Neural cell (in vitro differentiated cells): Measurements from ENCODE around the gene WDR11. TPM values are rescaled to one million over a fixed set of nuclear protein-coding genes. Genes with fewer than 3 reads are reported as not detected.

Experiments
- H2AFZ ChIP-seq: fragments of 200-600, 300-800 bp; sonication (generic), shearing (Covaris generic); 2 replicates; pipeline ENCODE4 v1.6.0; 2014; ENCODE audit warnings: low read depth, mild to moderate bottlenecking, antibody characterized with exemption, low read length, moderate library complexity
- H3F3A ChIP-seq: fragments of 200-600 bp; shearing (Covaris generic); 2 replicates; pipeline ENCODE4 v1.6.1; 2016; ENCODE audit warnings: mild to moderate bottlenecking, moderate library complexity, mixed read lengths, antibody characterized with exemption, low read length; ENCODE audit not compliant: insufficient read depth, poor library complexity, severe bottlenecking
- H3K27ac ChIP-seq: fragments of 200-600, 300-800 bp; sonication (generic), shearing (Covaris generic); 2 replicates; pipeline ENCODE4 v1.5.1; 2014; ENCODE audit warnings: mild to moderate bottlenecking, low read length, moderate library complexity
- H3K27me3 ChIP-seq: fragments of 300-800, 200-600 bp; sonication (generic), shearing (Covaris generic); 2 replicates; pipeline ENCODE4 v1.6.0; 2014; ENCODE audit warnings: mild to moderate bottlenecking, low read depth, low read length, moderate library complexity; ENCODE audit not compliant: insufficient read depth
- H3K36me3 ChIP-seq: fragments of 300-800, 200-600 bp; sonication (generic), shearing (Covaris generic); 2 replicates; pipeline ENCODE4 v1.5.1; 2014; ENCODE audit warnings: mild to moderate bottlenecking, antibody characterized with exemption, low read length, moderate library complexity; ENCODE audit not compliant: insufficient read depth
- H3K4me2 ChIP-seq: fragments of 300-800, 200-600 bp; sonication (generic), shearing (Covaris generic); 2 replicates; pipeline ENCODE4 v1.6.0; 2014; ENCODE audit warnings: mild to moderate bottlenecking, low read length
- H3K4me3 ChIP-seq: fragments of 300-800, 200-600 bp; sonication (generic), shearing (Covaris generic); 2 replicates; pipeline ENCODE4 v1.5.1; 2014; ENCODE audit warnings: mild to moderate bottlenecking, low read length, moderate library complexity
- H3K79me2 ChIP-seq: fragments of 200-600 bp; shearing (Covaris generic); replicated peaks from 2 replicates; pipeline ENCODE4 v1.6.0; 2014; ENCODE audit warnings: mild to moderate bottlenecking, low read length, moderate library complexity; ENCODE audit not compliant: insufficient read depth
- H3K9ac ChIP-seq: fragments of 300-800, 200-600 bp; sonication (generic), shearing (Covaris generic); 2 replicates; pipeline ENCODE4 v1.6.1; 2016; ENCODE audit warnings: mild to moderate bottlenecking, low read length, mixed read lengths
- H3K9me2 ChIP-seq: fragments of 200-600 bp; shearing (Covaris generic); 2 replicates; pipeline ENCODE4 v1.6.1; 2016; ENCODE audit warnings: mild to moderate bottlenecking, low read length, mixed read lengths; ENCODE audit not compliant: insufficient read depth
- H3K9me3 ChIP-seq: fragments of 200-600, 300-800 bp; sonication (generic), shearing (Covaris generic); 2 replicates; pipeline ENCODE4 v1.6.1; 2016; ENCODE audit warnings: mild to moderate bottlenecking, mixed run types, low read length, moderate library complexity, mixed read lengths
- H4K20me1 ChIP-seq: fragments of 200-600 bp; shearing (Covaris generic); 2 replicates; pipeline ENCODE4 v1.6.1; 2016; ENCODE audit warnings: mild to moderate bottlenecking, mixed run types; ENCODE audit not compliant: insufficient read depth
- CTCF ChIP-seq: fragments of 450-650 bp; IDR thresholded peaks from 2 replicates; pipeline ENCODE4 v1.5.1; 2014; ENCODE audit warnings: antibody characterized with exemption, mild to moderate bottlenecking, moderate library complexity; ENCODE audit not compliant: poor library complexity, severe bottlenecking
- EP300 ChIP-seq: fragments of 450-650 bp; conservative IDR thresholded peaks from 2 replicates; pipeline ENCODE4 v1.6.1; 2014; ENCODE audit warnings: antibody characterized with exemption, mild to moderate bottlenecking, moderate library complexity; ENCODE audit not compliant: poor library complexity, severe bottlenecking
- EZH2 ChIP-seq: fragments of 200-600, 300-800 bp; shearing (Covaris generic), sonication (generic); IDR thresholded peaks from 2 replicates; pipeline ENCODE4 v1.6.1; 2014; ENCODE audit warnings: antibody characterized with exemption, low read length, borderline replicate concordance, mild to moderate bottlenecking; ENCODE audit not compliant: insufficient read depth, poor library complexity, severe bottlenecking
- MXI1 ChIP-seq: fragments of 450-650 bp; conservative IDR thresholded peaks from 2 replicates; pipeline ENCODE4 v1.6.1; 2014; ENCODE audit warnings: antibody characterized with exemption, mild to moderate bottlenecking; ENCODE audit not compliant: poor library complexity, severe bottlenecking
- POLR2AphosphoS5 ChIP-seq: IDR thresholded peaks from 2 replicates; pipeline ENCODE4 v1.6.1; 2012
- RAD21 ChIP-seq: fragments of 450-650 bp; conservative IDR thresholded peaks from 2 replicates; pipeline ENCODE4 v1.6.1; 2014; ENCODE audit warnings: antibody characterized with exemption, mild to moderate bottlenecking, moderate library complexity
- REST ChIP-seq: IDR thresholded peaks from 2 replicates; pipeline ENCODE4 v1.6.1; 2012; ENCODE audit warnings: borderline replicate concordance
- SMC3 ChIP-seq: fragments of 450-650 bp; conservative IDR thresholded peaks from 2 replicates; pipeline ENCODE4 v1.6.1; 2014; ENCODE audit warnings: antibody characterized with exemption, mild to moderate bottlenecking, moderate library complexity; ENCODE audit not compliant: poor library complexity
- TAF1 ChIP-seq: IDR thresholded peaks from 2 replicates; pipeline ENCODE4 v1.6.1; 2012; ENCODE audit warnings: low read depth
- polyA plus RNA-seq: library from polyadenylated mRNA; depleted of rRNA; stranded (reverse); fragments of >200 nt; gene quantifications from 2 replicates; pipeline ENCODE4 v1.2.3, GENCODE V29; 2014

The WDR11 gene
- polyA plus RNA-seq, 1 donor from 2014 or later = 160 TPM

GRCh38 chr10:120873741-120874140 is 22.6 kb downstream of the WDR11 start:
- no peak for TF ChIP-seq RAD21
- no peak for TF ChIP-seq SMC3
- TF ChIP-seq EZH2 = no peak
- TF ChIP-seq REST = no peak
- no peak for TF ChIP-seq CTCF
- TF ChIP-seq TAF1 = no peak
- no peak for TF ChIP-seq EP300
- TF ChIP-seq POLR2AphosphoS5 = no peak
- Histone ChIP-seq H3K9me3 (no peaks in the 10 kb centered on the region), H3F3A (no peaks in the 10 kb centered on the region), H3K79me2 (no peaks in the 10 kb centered on the region), H2AFZ (no peak overlapping the region), H3K27me3 (no peaks in the 10 kb centered on the region), H3K36me3 (peaks cover 13% of the 10 kb centered on the region), H3K9me2 (no peaks in the 10 kb centered on the region), H3K4me3 (no peak overlapping the region), H3K4me2 (no peak overlapping the region), H3K27ac (no peak overlapping the region), H4K20me1 (no peaks in the 10 kb centered on the region), H3K9ac (no peak overlapping the region)

DNA sequence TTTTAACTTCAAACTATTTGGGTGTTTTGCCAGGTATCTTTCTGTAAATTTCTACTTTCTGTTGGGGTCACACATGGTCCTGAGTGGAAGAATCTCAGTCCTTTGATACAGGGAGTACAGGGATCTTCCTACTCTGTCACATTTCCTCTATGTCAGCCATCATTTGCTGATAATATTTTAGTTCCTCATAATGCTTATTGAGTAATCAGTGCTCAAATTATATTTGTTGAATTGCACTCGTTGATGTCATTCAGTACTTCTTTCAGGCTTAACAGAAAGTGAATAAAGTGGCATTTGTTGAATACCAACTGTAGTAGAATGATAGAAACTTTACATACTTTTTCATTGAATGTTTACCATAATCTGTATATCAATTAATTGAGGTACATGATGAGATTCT is 31.9 kb downstream of the WDR11 start:
- Histone ChIP-seq H3K9ac (no peak overlapping the region), H3K27me3 (no peaks in the 10 kb centered on the region), H3K36me3 (no peaks in the 10 kb centered on the region), H3K4me2 (no peak overlapping the region), H3F3A (no peaks in the 10 kb centered on the region), H3K4me3 (no peak overlapping the region), H3K79me2 (no peaks in the 10 kb centered on the region), H3K27ac (no peak overlapping the region), H3K9me3 (no peaks in the 10 kb centered on the region), H2AFZ (no peak overlapping the region), H3K9me2 (no peaks in the 10 kb centered on the region), H4K20me1 (no peaks in the 10 kb centered on the region)
- TF ChIP-seq REST = no peak
- no peak for TF ChIP-seq EZH2
- TF ChIP-seq TAF1 = no peak
- TF ChIP-seq MXI1 = no peak
- TF ChIP-seq SMC3 = no peak
- TF ChIP-seq CTCF = no peak
- TF ChIP-seq EP300 = no peak
- no peak for TF ChIP-seq POLR2AphosphoS5
- TF ChIP-seq RAD21 = no peak
